H9 (cell line): Measurements from ENCODE around the gene PRR29. TPM values are rescaled to one million over a fixed set of nuclear protein-coding genes. Genes with fewer than 3 reads are reported as not detected.

Source experiments
- DNase-seq: peaks from one replicate; pipeline ENCODE4 v3.0.0-alpha.2; 2017
- H2AFZ ChIP-seq: one replicate; pipeline ENCODE4 v1.6.1; 2013; ENCODE audit warnings: mild to moderate bottlenecking, low read length, control low read depth, moderate library complexity
- H2AK5ac ChIP-seq: 2 replicates; pipeline ENCODE4 v1.6.1; 2013; ENCODE audit warnings: low read length, control low read depth, mixed read lengths; ENCODE audit not compliant: insufficient read length
- H2BK120ac ChIP-seq: one replicate; pipeline ENCODE4 v1.6.1; 2013; ENCODE audit warnings: low read depth, mild to moderate bottlenecking, low read length, control low read depth, inconsistent platforms; ENCODE audit not compliant: poor library complexity, severe bottlenecking
- H2BK12ac ChIP-seq: 2 replicates; pipeline ENCODE4 v1.6.1; 2013; ENCODE audit warnings: low read length, control low read depth, mixed read lengths, low read depth; ENCODE audit not compliant: insufficient read length
- H2BK15ac ChIP-seq: 2 replicates; pipeline ENCODE4 v1.6.1; 2013; ENCODE audit warnings: low read depth, low read length, control low read depth
- H2BK20ac ChIP-seq: one replicate; pipeline ENCODE4 v1.6.1; 2013; ENCODE audit warnings: low read depth, mild to moderate bottlenecking, low read length, control low read depth, inconsistent platforms; ENCODE audit not compliant: poor library complexity, severe bottlenecking
- H2BK5ac ChIP-seq: 2 replicates; pipeline ENCODE4 v1.6.1; 2013; ENCODE audit warnings: low read length, control low read depth, mixed read lengths; ENCODE audit not compliant: insufficient read length
- H3K14ac ChIP-seq: 2 replicates; pipeline ENCODE4 v1.6.1; 2013; ENCODE audit warnings: low read length, control low read depth; ENCODE audit not compliant: insufficient read depth
- H3K18ac ChIP-seq: 2 replicates; pipeline ENCODE4 v1.6.1; 2013; ENCODE audit warnings: low read depth, mild to moderate bottlenecking, mixed read lengths, low read length, control low read depth; ENCODE audit not compliant: insufficient read length
- H3K23ac ChIP-seq: 2 replicates; pipeline ENCODE4 v1.6.1; 2013; ENCODE audit warnings: low read length, control low read depth, mixed read lengths, low read depth; ENCODE audit not compliant: insufficient read length
- H3K23me2 ChIP-seq: 2 replicates; pipeline ENCODE4 v1.6.1; 2013; ENCODE audit warnings: low read depth, mild to moderate bottlenecking, mixed read lengths, low read length, control low read depth; ENCODE audit not compliant: insufficient read length, poor library complexity, severe bottlenecking
- H3K27ac ChIP-seq: 2 replicates; pipeline ENCODE4 v1.5.1; 2013; ENCODE audit warnings: low read length, control low read depth, mixed read lengths, low read depth; ENCODE audit not compliant: insufficient read length
- H3K27me3 ChIP-seq: 2 replicates; pipeline ENCODE4 v1.6.1; 2013; ENCODE audit warnings: low read length, control low read depth, inconsistent platforms; ENCODE audit not compliant: insufficient read depth
- H3K4ac ChIP-seq: 2 replicates; pipeline ENCODE4 v1.6.1; 2013; ENCODE audit warnings: low read depth, mild to moderate bottlenecking, control low read depth, inconsistent platforms, low read length, moderate library complexity
- H3K4me1 ChIP-seq: 2 replicates; pipeline ENCODE4 v1.6.1; 2013; ENCODE audit warnings: low read length, control low read depth, inconsistent platforms; ENCODE audit not compliant: insufficient read depth
- H3K4me2 ChIP-seq: 2 replicates; pipeline ENCODE4 v1.6.1; 2013; ENCODE audit warnings: low read length, control low read depth, mixed read lengths; ENCODE audit not compliant: insufficient read length, insufficient read depth
- H3K56ac ChIP-seq: 2 replicates; pipeline ENCODE4 v1.6.1; 2013; ENCODE audit warnings: low read depth, mild to moderate bottlenecking, mixed read lengths, low read length, control low read depth; ENCODE audit not compliant: insufficient read length
- H3K79me1 ChIP-seq: 2 replicates; pipeline ENCODE4 v1.6.1; 2013; ENCODE audit warnings: low read depth, mild to moderate bottlenecking, moderate library complexity, low read length, control low read depth, inconsistent platforms; ENCODE audit not compliant: insufficient read depth, poor library complexity, severe bottlenecking
- H3K79me2 ChIP-seq: 2 replicates; pipeline ENCODE4 v1.6.1; 2013; ENCODE audit warnings: low read length, control low read depth, inconsistent platforms; ENCODE audit not compliant: insufficient read depth
- H3K9ac ChIP-seq: 2 replicates; pipeline ENCODE4 v1.6.1; 2013; ENCODE audit warnings: low read length, control low read depth, mixed read lengths; ENCODE audit not compliant: insufficient read length; ENCODE audit errors: extremely low read depth
- H3K9me3 ChIP-seq: one replicate; pipeline ENCODE4 v1.6.1; 2013; ENCODE audit warnings: low read depth, low read length, inconsistent platforms; ENCODE audit not compliant: control insufficient read depth
- H3T11ph ChIP-seq: one replicate; pipeline ENCODE4 v1.6.1; 2013; ENCODE audit warnings: mild to moderate bottlenecking, low read length, control low read depth, inconsistent platforms
- H4K20me1 ChIP-seq: one replicate; pipeline ENCODE4 v1.6.1; 2013; ENCODE audit not compliant: control insufficient read depth, insufficient read length, insufficient read depth
- H4K5ac ChIP-seq: 2 replicates; pipeline ENCODE4 v1.6.1; 2013; ENCODE audit warnings: low read depth, mild to moderate bottlenecking, mixed read lengths, low read length, control low read depth; ENCODE audit not compliant: insufficient read length
- H4K8ac ChIP-seq: replicated peaks from 2 replicates; pipeline ENCODE4 v1.6.1; 2013; ENCODE audit warnings: low read length, control low read depth, mixed read lengths, low read depth; ENCODE audit not compliant: insufficient read length
- H4K91ac ChIP-seq: 2 replicates; pipeline ENCODE4 v1.6.1; 2013; ENCODE audit warnings: low read depth, mild to moderate bottlenecking, moderate library complexity, mixed read lengths, low read length, control low read depth; ENCODE audit not compliant: insufficient read length
- H3K27ac Mint-ChIP-seq, 3 experiments: 2 replicates in 2 of 3; 3 replicates in 1 of 3; pipeline ENCODE4 v1.8.0; 2020 to 2021; ENCODE audit warnings: mixed read lengths in 3 of 3, mild to moderate bottlenecking in 1 of 3, moderate library complexity in 1 of 3
- H3K27me3 Mint-ChIP-seq: 2 replicates; pipeline ENCODE4 v1.8.0; 2021; ENCODE audit warnings: low read depth, mild to moderate bottlenecking, moderate library complexity, mixed read lengths
- H3K36me3 Mint-ChIP-seq, 3 experiments: 2 replicates in 2 of 3; 3 replicates in 1 of 3; pipeline ENCODE4 v1.8.0; 2020 to 2021; ENCODE audit warnings: low read depth in 3 of 3, mixed read lengths in 3 of 3; ENCODE audit not compliant: insufficient read depth in 1 of 3
- H3K4me1 Mint-ChIP-seq, 2 experiments: 2 replicates each; pipeline ENCODE4 v1.8.0; 2020; ENCODE audit warnings: mixed read lengths in 2 of 2
- H3K4me3 Mint-ChIP-seq, 2 experiments: 2 replicates in 1 of 2; 3 replicates in 1 of 2; pipeline ENCODE4 v1.8.0; 2020 to 2021; ENCODE audit warnings: mild to moderate bottlenecking in 2 of 2, mixed read lengths in 2 of 2, moderate library complexity in 1 of 2
- H3K9me3 Mint-ChIP-seq, 2 experiments: 2 replicates in 1 of 2; 3 replicates in 1 of 2; pipeline ENCODE4 v1.8.0; 2020; ENCODE audit warnings: mild to moderate bottlenecking in 2 of 2, mixed read lengths in 2 of 2, moderate library complexity in 1 of 2
- WGBS: extraction: QIAGEN DNeasy Blood & Tissue Kit; methylation state at CpG from one replicate; pipeline ENCODE4 v1.1.7; 2013; ENCODE audit warnings: missing lambda C conversion rate, low lambda C conversion rate, mixed read lengths; ENCODE audit not compliant: insufficient read length; ENCODE audit errors: extremely low coverage; 5-methylcytosine and 5-hydroxymethylcytosine counted together
- total RNA-seq: library from RNA; stranded (reverse); gene quantifications from 2 replicates; pipeline ENCODE4 v1.2.1, GENCODE V29; 2021
- TF ChIP-seq, protein P1 (sequence below): fragments of 200-600 bp; sonication (generic); conservative IDR thresholded peaks from 3 replicates; pipeline ENCODE4 v1.8.0; 2021; ENCODE audit warnings: antibody characterized with exemption, mild to moderate bottlenecking

Gene PRR29
- total RNA-seq, 1 experiment from 2014 or later = 0.87 TPM

DNA sequence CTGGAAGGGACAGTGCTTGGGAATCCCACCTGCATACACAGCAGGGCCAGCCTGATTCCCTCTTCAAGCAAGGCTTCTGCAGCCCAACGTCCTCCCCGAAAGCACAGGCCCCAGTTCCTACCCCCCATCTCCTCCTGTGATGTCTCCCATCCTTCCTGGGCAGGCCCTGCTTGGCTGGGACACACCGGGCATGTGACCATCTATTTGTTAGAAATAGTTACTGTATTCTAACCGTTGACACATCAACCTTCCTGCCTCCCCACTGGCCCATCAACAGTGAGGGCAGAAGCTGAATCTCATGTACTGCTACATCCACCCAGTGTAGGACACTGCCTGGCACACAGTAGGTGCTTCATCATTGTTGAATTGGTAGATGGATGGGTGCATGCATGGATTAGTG lies 10.7 kb downstream of the PRR29 start:
- Histone ChIP-seq H4K91ac (no peak overlapping the region), H3T11ph (no peak overlapping the region), H3K79me1 (no peaks in the 10 kb centered on the region), H3K27ac (no peak overlapping the region), H2BK15ac (no peak overlapping the region), H3K56ac (no peak overlapping the region), H3K79me2 (no peaks in the 10 kb centered on the region), H2AFZ (no peak overlapping the region), H3K4ac (no peak overlapping the region), H2AK5ac (no peak overlapping the region), H3K18ac (no peak overlapping the region), H3K9me3 (no peaks in the 10 kb centered on the region), H3K14ac (no peak overlapping the region), H3K23me2 (no peaks in the 10 kb centered on the region), H3K4me1 (peaks cover 3% of the 10 kb centered on the region; the same call in 1 of the 2 replicates), H2BK5ac (no peak overlapping the region), H4K20me1 (no peaks in the 10 kb centered on the region), H4K5ac (no peak overlapping the region), H3K23ac (no peak overlapping the region), H3K27me3 (no peaks in the 10 kb centered on the region), H4K8ac (no peak overlapping the region), H3K9ac (no peak overlapping the region), H2BK12ac (no peak overlapping the region), H2BK20ac (no peak overlapping the region), H2BK120ac (no peak overlapping the region), H3K4me2 (no peak overlapping the region)
- DNase-seq = no peak
- Mint-ChIP-seq H3K4me1 (peaks cover 14 to 24% of the 10 kb centered on the region in 2 experiments), H3K27ac (no peak overlapping the region), H3K4me3 (no peak overlapping the region), H3K27me3 (peaks cover 7% of the 10 kb centered on the region), H3K9me3 (no peaks in the 10 kb centered on the region), H3K36me3 (no peaks in the 10 kb centered on the region)
- WGBS = no CpG with 5 or more reads among the region's 4 CpGs
- TF ChIP-seq, protein P1, sequence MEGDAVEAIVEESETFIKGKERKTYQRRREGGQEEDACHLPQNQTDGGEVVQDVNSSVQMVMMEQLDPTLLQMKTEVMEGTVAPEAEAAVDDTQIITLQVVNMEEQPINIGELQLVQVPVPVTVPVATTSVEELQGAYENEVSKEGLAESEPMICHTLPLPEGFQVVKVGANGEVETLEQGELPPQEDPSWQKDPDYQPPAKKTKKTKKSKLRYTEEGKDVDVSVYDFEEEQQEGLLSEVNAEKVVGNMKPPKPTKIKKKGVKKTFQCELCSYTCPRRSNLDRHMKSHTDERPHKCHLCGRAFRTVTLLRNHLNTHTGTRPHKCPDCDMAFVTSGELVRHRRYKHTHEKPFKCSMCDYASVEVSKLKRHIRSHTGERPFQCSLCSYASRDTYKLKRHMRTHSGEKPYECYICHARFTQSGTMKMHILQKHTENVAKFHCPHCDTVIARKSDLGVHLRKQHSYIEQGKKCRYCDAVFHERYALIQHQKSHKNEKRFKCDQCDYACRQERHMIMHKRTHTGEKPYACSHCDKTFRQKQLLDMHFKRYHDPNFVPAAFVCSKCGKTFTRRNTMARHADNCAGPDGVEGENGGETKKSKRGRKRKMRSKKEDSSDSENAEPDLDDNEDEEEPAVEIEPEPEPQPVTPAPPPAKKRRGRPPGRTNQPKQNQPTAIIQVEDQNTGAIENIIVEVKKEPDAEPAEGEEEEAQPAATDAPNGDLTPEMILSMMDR = no peak
